ENCODE measurements around the gene LEO1. TPM values are rescaled to one million over a fixed set of nuclear protein-coding genes. Genes with fewer than 3 reads are reported as not detected.
A peak's percentile ranks its signal among the peaks of the same experiment; 100 is the strongest.

The LEO1 gene
- total RNA-seq, 4 donors from 2014 or later, result 11.4 to 19.6 (median 15.0) TPM

DNA sequence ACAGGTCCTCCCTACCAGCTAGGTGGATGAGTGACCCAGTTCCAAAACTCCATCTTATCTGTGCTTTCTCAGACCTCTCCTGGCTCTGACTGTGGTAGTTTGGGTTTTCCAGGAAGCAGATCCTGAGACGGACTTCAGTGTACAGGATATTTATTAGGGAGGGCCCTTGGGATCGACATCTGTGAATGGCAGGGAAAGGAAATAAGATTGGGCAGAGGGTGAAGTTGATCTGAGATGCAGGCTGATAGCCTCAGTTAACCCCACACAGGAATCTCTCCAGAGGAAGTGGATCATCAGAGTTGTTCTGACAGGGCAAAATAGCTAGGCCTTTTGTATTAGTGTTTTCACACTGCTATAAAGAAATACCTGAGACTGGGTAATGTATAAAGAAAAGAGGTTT, 30.8 kb upstream of the LEO1 start:
- no peak for ATAC-seq (ENCODE audit: low FRiP score)
- TF ChIP-seq CTCF (IDR thresholded peaks at IDR 0.05), result no peak

DNA sequence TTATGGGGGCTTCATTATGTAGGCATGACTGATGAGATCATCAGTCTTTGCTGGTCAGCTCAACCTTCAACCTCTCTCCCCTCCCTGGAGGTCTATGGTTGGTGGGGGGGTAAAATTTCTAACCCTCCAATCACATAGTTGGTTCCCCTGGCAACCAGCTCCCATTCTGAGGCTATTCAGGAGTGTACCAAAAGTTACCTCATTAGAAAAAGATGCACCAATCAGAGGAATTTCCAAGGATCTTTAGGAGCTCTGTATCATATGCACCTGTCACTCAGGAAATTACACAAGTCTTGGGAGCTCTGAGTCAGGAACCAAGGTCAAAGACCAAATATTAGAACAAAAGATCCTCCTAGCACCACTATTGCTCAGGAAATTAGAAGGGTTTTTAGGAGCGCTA, 21.4 kb upstream of the LEO1 start:
- TF ChIP-seq CTCF (IDR thresholded peaks at IDR 0.05), result no peak
- ATAC-seq (ENCODE audit: low FRiP score), result no peak

More for the DNA sequence above, 30.8 kb upstream of the LEO1 start:
- no peak for DNase-seq (ENCODE audit: low spot score)

DNA sequence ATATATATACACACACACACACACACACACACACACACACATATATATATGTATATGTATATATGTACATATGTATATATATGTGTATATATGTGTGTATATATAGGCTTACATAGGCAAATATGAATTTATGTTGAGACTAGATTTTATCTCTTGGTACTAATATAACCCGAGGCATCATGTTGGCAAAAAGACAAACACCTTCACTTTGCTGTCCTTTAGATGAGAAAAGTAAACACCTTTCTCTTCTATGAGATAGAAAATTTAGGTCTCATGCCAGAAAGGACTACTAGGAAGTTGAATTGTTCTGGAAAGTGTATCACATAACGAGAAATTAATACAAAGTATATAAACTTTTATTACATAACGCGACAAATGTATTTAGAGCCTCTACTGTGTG, 19.6 kb upstream of the LEO1 start:
- DNase-seq (ENCODE audit: low spot score), result no peak
- no peak for TF ChIP-seq CTCF (IDR thresholded peaks at IDR 0.05)
- no peak for ATAC-seq (ENCODE audit: low FRiP score)

More for the DNA sequence above, 21.4 kb upstream of the LEO1 start:
- no peak for DNase-seq (ENCODE audit: low spot score)

- ATAC-seq (ENCODE audit: low FRiP score) (no peak), DNase-seq (ENCODE audit: low spot score) (no peak)
- no peak for TF ChIP-seq CTCF (IDR thresholded peaks at IDR 0.05)
Observed at GRCh38 chr15:51982770-51983103, 11.2 kb upstream of the LEO1 start.

GRCh38 chr15:51982013-51982769, 10.6 kb upstream of the LEO1 start:
- ATAC-seq (ENCODE audit: low FRiP score) (peak; percentile 72), DNase-seq (ENCODE audit: low spot score) (no peak)
- TF ChIP-seq CTCF (IDR thresholded peaks at IDR 0.05), result peak in 1 of 3 donors; percentile 15

DNA sequence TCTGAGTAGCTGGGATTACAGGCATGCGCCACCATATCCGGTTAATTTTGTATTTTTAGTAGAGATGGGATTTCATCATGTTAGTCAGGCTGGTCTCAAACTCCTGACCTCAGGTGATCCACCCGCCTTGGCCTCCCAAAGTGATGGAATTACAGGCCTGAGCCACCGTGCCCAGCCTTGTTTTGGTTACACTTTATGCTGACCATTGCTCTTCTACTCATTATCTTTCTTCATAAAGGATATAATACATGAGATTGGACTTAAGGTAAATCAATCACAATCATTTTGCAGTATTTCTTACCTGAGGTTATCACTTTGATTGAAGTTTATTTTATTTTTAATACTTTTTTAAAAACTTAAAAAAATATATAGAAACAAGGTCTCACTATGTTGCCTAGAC, 2.2 kb upstream of the LEO1 start:
- no peak for TF ChIP-seq CTCF (IDR thresholded peaks at IDR 0.05)
- DNase-seq (ENCODE audit: low spot score) (no peak), ATAC-seq (ENCODE audit: low FRiP score) (no peak)

- no peak for TF ChIP-seq CTCF (IDR thresholded peaks at IDR 0.05)
- DNase-seq (ENCODE audit: low spot score), result no peak
- no peak for ATAC-seq (ENCODE audit: low FRiP score)
Observed at GRCh38 chr15:51973220-51973619, 1.6 kb upstream of the LEO1 start.
